Amniotic stem cell (primary cell): ENCODE measurements around the gene CDHR1.
"Not testable (repeated sequence)": the region's sequence is repeated elsewhere in the genome, so short reads cannot be mapped to it uniquely, and the experiment has no call there.

ENCODE experiments used
- DNase-seq: peaks from one replicate; lab custom pipeline; 2025; lab: John Stamatoyannopoulos, UW

CDHR1 gene

GRCh38 chr10:84175436-84175835 is 18.9 kb upstream of the CDHR1 start:
- DNase-seq: no peak

GRCh38 chr10:84176351-84176750 is 18.0 kb upstream of the CDHR1 start:
- no peak for DNase-seq

GRCh38 chr10:84176836-84177474 is 17.4 kb upstream of the CDHR1 start:
- no peak for DNase-seq

- no peak for DNase-seq
Measured at GRCh38 chr10:84177541-84178141, 16.7 kb upstream of the CDHR1 start.

- DNase-seq: no peak
Measured at GRCh38 chr10:84178160-84178609, 16.2 kb upstream of the CDHR1 start.

- no peak for DNase-seq
Measured at GRCh38 chr10:84179059-84179710, 15.2 kb upstream of the CDHR1 start.

- not testable (repeated sequence) for DNase-seq
Measured at GRCh38 chr10:84180386-84180785, 14.0 kb upstream of the CDHR1 start.

GRCh38 chr10:84181631-84182030 is 12.7 kb upstream of the CDHR1 start:
- no peak for DNase-seq

- DNase-seq: no peak
Measured at GRCh38 chr10:84184517-84184916, 9.8 kb upstream of the CDHR1 start.

- no peak for DNase-seq
Measured at GRCh38 chr10:84185526-84186175, 8.7 kb upstream of the CDHR1 start.

- no peak for DNase-seq
Measured at GRCh38 chr10:84188815-84189214, 5.5 kb upstream of the CDHR1 start.

GRCh38 chr10:84190621-84191020 is 3.7 kb upstream of the CDHR1 start:
- no peak for DNase-seq

GRCh38 chr10:84191106-84191505 is 3.2 kb upstream of the CDHR1 start:
- DNase-seq: no peak

GRCh38 chr10:84193327-84193726 is 1.0 kb upstream of the CDHR1 start:
- no peak for DNase-seq

GRCh38 chr10:84193846-84194423 is 402 bp upstream of the CDHR1 start:
- no peak for DNase-seq

GRCh38 chr10:84195044-84195830 is 900 bp downstream of the CDHR1 start:
- no peak for DNase-seq

- DNase-seq: no peak
Measured at GRCh38 chr10:84196083-84196482, 1.7 kb downstream of the CDHR1 start.

- DNase-seq: no peak
Measured at GRCh38 chr10:84196941-84197340, 2.6 kb downstream of the CDHR1 start.

GRCh38 chr10:84197643-84198042 is 3.3 kb downstream of the CDHR1 start:
- no peak for DNase-seq

- no peak for DNase-seq
Measured at GRCh38 chr10:84198206-84198915, 4.0 kb downstream of the CDHR1 start.
